LNCaP clone FGC (cell line): ENCODE measurements around the gene HBZ.
"Not testable (repeated sequence)": the region's sequence is repeated elsewhere in the genome, so short reads cannot be mapped to it uniquely, and the experiment has no call there.

ENCODE experiments used
- DNase-seq: peaks from one replicate; pipeline ENCODE4 v3.0.0-alpha.2; 2011; ENCODE audit warnings: low read depth
- H3K4me3 ChIP-seq: 2 replicates; pipeline ENCODE4 v1.5.1; 2011; ENCODE audit warnings: mild to moderate bottlenecking, low read depth, low read length, control low read depth
- CTCF ChIP-seq: IDR thresholded peaks from 2 replicates; pipeline ENCODE4 v1.5.1; 2012; ENCODE audit warnings: mild to moderate bottlenecking; ENCODE audit not compliant: control insufficient read depth, insufficient read depth; ENCODE audit errors: extremely low read depth

Gene HBZ

GRCh38 chr16:120756-121155, 31.7 kb upstream of the HBZ start:
- no peak overlapping the region for H3K4me3 ChIP-seq
- DNase-seq: no peak
- no peak for TF ChIP-seq CTCF

- H3K4me3 ChIP-seq: no peak overlapping the region
- no peak for TF ChIP-seq CTCF
- DNase-seq: no peak
These were observed 30.1 kb upstream of the HBZ start for GRCh38 chr16:122361-122760.

- DNase-seq, H3K4me3 ChIP-seq: not testable (repeated sequence)
These were observed 28.7 kb upstream of the HBZ start for GRCh38 chr16:123558-124350.

GRCh38 chr16:125011-125410, 27.4 kb upstream of the HBZ start:
- DNase-seq: no peak
- H3K4me3 ChIP-seq: no peak overlapping the region
- TF ChIP-seq CTCF: no peak

- no peak for DNase-seq
- no peak overlapping the region for H3K4me3 ChIP-seq
- TF ChIP-seq CTCF: no peak
These were observed 23.4 kb upstream of the HBZ start for GRCh38 chr16:129075-129474.

- no peak for DNase-seq
- no peak overlapping the region for H3K4me3 ChIP-seq
These were observed 21.8 kb upstream of the HBZ start for GRCh38 chr16:130533-131173.

More at GRCh38 chr16:130533-131173, 21.8 kb upstream of the HBZ start:
- TF ChIP-seq CTCF: no peak
